HG03280 (cell line): ENCODE data around the gene U2SURP.
"Not testable (repeated sequence)": the region's sequence is repeated elsewhere in the genome, so short reads cannot be mapped to it uniquely, and the experiment has no call there.

Source experiments
- ATAC-seq: cut with Tn5 transposase; IDR thresholded peaks from one replicate; pipeline ENCODE4 v1.9.1; 2021; ENCODE audit warnings: mild to moderate bottlenecking, moderate library complexity; ENCODE audit not compliant: unreplicated experiment

Gene U2SURP

GRCh38 chr3:143010024-143010423, 8.7 kb downstream of the U2SURP start:
- ATAC-seq = no peak

GRCh38 chr3:143011705-143012104, 10.3 kb downstream of the U2SURP start:
- no peak for ATAC-seq

- no peak for ATAC-seq
Observed at GRCh38 chr3:143014921-143015320, 13.6 kb downstream of the U2SURP start.

- no peak for ATAC-seq
Observed at GRCh38 chr3:143016321-143016972, 15.1 kb downstream of the U2SURP start.

GRCh38 chr3:143024351-143024960, 23.1 kb downstream of the U2SURP start:
- ATAC-seq = no peak

- no peak for ATAC-seq
Observed at GRCh38 chr3:143031327-143031726, 30.0 kb downstream of the U2SURP start.

GRCh38 chr3:143031796-143032387, 30.5 kb downstream of the U2SURP start:
- not testable (repeated sequence) for ATAC-seq

- ATAC-seq = no peak
Observed at GRCh38 chr3:143035466-143036211, 34.3 kb downstream of the U2SURP start.

- ATAC-seq = no peak
Observed at GRCh38 chr3:143036557-143036956, 35.2 kb downstream of the U2SURP start.

- no peak for ATAC-seq
Observed at GRCh38 chr3:143037867-143038266, 36.5 kb downstream of the U2SURP start.

- no peak for ATAC-seq
Observed at GRCh38 chr3:143040261-143040879, 39.0 kb downstream of the U2SURP start.

GRCh38 chr3:143041903-143042302, 40.5 kb downstream of the U2SURP start:
- ATAC-seq = no peak

- ATAC-seq = no peak
Observed at GRCh38 chr3:143045639-143046038, 44.3 kb downstream of the U2SURP start.

GRCh38 chr3:143046075-143046474, 44.7 kb downstream of the U2SURP start:
- not testable (repeated sequence) for ATAC-seq

GRCh38 chr3:143054011-143054410, 52.6 kb downstream of the U2SURP start:
- no peak for ATAC-seq

- no peak for ATAC-seq
Observed at GRCh38 chr3:143056372-143056771, 55.0 kb downstream of the U2SURP start.

GRCh38 chr3:143060906-143061305, 59.5 kb downstream of the U2SURP start:
- ATAC-seq = peak; percentile 98

- ATAC-seq = no peak
Observed at GRCh38 chr3:143063018-143063417, 61.6 kb downstream of the U2SURP start.

- ATAC-seq = no peak
Observed at GRCh38 chr3:143064777-143065176, 63.4 kb downstream of the U2SURP start.

GRCh38 chr3:143065364-143065763, 64.0 kb downstream of the U2SURP start:
- ATAC-seq = no peak

GRCh38 chr3:143066033-143066432, 64.7 kb downstream of the U2SURP start:
- ATAC-seq = no peak
